Measurements from ENCODE around the gene SLF2. TPM values are rescaled to one million over a fixed set of nuclear protein-coding genes. Genes with fewer than 3 reads are reported as not detected.
"Not testable (repeated sequence)": the region's sequence is repeated elsewhere in the genome, so short reads cannot be mapped to it uniquely, and the experiment has no call there.

SLF2 gene
- polyA plus RNA-seq, 3 donors: 29.7 to 32.9 (median 30.9) TPM

DNA sequence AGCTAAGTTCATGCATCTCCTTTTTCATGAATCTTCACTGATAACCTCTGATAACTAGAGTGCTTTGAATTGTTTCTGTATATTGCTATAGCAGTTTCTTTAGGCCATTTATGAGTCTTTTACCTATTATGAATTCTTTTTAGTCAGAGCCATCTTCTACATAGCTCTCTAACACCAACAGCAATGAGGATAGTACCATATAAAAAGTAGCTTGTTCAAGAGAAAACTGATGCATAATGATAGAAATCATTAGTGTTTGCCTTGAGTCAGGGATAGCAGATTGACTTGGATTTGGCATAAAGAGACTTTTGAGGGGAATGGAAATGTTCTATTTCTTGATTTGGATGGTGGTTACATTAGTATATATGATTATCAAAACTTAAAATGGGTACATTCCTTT, 30.7 kb downstream of the SLF2 start:
- DNase-seq (ENCODE audit: low read depth in 3 of 3, low spot score in 2 of 3): no peak

DNA sequence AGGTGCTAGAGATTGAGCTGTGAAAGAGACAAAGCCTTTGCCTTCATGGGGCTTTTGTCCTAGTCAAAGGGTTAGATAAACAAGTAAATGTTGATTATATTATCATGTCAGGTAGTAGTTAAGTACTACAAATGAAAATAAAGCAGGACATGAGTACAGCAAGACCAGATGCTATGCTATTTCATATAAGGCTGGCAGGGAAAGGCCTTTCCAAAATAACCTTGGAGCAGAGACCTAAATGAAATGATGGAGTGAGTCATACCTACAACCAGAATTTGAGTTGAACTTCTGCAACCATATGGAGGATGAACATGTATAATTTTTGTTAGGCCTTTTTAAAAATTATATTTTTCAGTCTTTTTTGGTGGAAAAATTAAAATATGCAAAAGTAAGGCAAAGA, 33.0 kb downstream of the SLF2 start:
- no peak for DNase-seq (ENCODE audit: low read depth in 3 of 3, low spot score in 2 of 3)

DNA sequence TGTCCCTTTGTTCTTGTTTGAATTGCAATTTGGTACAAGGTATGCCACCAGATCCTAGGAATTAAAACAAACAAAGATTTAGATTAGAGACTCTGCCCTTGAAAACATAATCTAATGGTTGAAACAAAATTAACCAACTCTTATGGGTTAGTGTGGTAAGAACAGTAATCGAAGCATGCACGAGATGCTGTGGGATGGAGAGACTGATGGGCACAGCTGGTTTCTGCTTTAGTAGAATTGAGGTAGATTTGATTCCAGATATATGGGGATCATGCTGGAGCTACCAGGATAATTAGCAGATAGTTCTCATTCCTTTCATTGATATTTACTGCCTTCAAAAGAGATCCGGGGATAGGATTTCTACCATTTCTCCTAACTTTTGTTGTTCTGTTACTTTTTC, 36.2 kb downstream of the SLF2 start:
- no peak for DNase-seq (ENCODE audit: low read depth in 3 of 3, low spot score in 2 of 3)

DNA sequence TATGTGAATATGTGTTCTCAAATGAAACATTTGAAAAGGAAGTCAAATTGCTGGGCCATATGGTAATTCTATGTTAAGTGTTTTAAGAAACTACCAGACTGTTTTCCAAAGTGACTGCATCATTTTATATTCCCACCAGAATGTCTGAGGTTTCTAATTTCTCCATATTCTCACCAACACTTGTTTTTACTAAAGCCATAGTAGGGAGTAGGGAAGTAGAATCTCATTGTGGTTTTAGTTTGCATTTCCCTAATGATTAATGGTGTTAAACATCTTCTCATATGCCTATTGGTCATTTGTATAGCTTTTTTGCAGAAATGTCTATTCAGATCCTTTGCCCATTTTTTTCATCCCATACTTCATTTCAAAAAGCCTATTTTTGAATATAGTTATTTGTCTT, 47.5 kb downstream of the SLF2 start:
- no peak for DNase-seq (ENCODE audit: low read depth in 3 of 3, low spot score in 2 of 3)

DNA sequence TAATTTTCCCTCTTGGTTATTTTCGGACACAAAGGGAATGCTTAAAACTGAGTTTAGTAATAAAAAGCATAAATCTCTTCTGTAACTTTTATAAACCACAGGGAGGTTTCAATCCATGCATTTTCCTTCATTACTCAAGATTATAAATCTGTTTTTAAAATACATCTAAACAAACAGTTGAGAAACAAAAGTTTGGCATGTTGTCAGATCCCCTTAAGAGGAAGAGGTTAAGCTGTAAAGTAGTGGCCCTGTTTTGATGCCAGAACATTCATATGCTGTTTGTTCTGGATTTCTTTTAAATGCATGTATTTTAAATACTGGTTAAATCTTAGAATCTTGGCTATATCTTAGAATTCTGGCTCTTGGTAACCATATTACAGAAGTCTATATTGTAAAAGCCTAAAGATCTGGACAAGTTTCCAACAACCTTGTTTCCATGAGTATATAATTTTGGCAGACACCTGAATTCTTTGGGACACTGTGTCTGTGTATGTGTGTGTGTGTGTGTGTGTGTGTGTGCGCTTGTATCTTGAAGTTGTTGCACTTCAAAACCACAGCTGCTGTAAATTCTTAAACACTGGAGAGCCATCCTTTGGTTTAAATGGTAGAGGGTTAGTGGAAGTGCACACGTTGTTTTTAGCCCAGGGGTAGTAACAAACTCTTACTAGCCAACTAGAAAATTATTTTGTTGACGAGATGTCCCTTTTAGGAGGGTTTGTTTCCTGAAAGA, 49.8 kb downstream of the SLF2 start:
- no peak for DNase-seq (ENCODE audit: low read depth in 3 of 3, low spot score in 2 of 3)

DNA sequence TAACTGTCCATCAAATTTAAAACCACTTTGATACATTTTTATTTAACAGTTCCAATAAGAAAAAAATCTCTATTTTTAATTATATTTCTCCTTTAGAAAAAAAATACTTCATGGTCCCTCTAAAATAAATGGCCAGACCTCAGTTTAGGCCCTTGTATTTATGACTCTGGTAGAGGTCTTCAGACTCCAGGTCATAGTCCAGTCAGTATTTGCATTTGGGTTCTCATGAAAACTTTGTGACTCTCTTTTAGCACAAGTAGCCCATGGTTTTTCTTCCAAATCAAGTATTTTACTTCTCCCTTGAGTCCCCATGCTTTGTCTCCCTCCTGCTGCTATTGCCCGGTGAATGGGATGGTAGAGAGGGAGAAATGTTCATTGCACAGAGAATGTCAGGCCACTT, 51.1 kb downstream of the SLF2 start:
- DNase-seq (ENCODE audit: low read depth in 3 of 3, low spot score in 2 of 3): no peak

DNA sequence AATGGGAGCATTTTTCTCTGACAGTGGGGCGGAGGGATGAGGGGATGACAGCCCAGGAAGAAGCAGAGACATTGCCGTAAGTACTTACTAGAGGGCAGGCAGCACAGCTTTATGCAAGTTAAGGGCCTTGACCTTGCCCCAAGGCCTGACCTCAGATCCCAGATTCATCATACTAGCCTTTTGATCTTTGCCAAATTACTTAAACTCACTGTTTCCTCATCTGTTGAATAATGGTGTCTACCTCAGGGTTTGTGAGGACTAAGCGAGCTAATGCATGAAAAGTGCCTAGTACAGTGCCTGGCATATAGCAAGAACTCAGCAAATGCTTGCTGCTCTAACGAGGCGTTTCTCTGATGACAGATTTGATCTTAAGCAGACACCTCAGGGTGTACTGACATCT, 53.1 kb downstream of the SLF2 start:
- no peak for DNase-seq (ENCODE audit: low read depth in 3 of 3, low spot score in 2 of 3)

DNA sequence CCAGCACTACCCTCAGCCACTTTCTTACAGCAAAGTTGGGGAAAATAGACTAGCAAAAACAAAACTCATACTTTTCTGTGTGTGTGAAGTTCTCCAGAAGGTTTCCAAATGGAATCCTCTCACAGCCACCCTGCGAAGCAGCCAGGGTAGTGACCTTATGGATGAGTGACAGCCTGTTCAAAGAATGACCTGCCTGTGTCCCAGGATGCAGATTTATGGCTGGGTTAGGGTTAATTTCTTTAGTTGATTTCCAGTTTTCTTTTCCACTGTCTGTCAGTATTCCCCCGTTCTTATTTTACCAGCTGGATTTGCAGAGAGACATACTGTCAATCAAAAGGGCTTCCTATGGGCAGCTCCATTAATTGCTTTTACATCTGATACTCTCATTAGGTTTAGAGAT, 54.1 kb downstream of the SLF2 start:
- DNase-seq (ENCODE audit: low read depth in 3 of 3, low spot score in 2 of 3): no peak

DNA sequence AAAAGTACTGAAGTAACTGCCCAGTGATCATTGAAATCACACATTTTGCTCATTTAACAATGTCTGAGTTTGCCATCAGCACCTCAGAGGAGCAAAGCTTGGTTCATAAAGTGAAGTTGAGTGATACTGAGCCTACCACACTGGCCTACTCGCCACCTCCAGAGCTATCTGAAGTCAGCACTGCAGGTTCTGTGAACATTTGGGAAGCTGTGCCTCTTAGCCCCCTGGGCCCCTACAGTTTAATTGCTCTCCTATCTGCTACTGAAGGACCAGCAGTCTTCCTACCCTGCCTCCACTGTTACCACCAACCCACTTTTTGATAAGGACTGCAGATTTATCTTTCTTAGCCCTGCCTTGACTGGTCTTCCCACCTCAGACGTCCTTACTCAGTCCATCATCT, 54.6 kb downstream of the SLF2 start:
- DNase-seq (ENCODE audit: low read depth in 3 of 3, low spot score in 2 of 3): no peak

DNA sequence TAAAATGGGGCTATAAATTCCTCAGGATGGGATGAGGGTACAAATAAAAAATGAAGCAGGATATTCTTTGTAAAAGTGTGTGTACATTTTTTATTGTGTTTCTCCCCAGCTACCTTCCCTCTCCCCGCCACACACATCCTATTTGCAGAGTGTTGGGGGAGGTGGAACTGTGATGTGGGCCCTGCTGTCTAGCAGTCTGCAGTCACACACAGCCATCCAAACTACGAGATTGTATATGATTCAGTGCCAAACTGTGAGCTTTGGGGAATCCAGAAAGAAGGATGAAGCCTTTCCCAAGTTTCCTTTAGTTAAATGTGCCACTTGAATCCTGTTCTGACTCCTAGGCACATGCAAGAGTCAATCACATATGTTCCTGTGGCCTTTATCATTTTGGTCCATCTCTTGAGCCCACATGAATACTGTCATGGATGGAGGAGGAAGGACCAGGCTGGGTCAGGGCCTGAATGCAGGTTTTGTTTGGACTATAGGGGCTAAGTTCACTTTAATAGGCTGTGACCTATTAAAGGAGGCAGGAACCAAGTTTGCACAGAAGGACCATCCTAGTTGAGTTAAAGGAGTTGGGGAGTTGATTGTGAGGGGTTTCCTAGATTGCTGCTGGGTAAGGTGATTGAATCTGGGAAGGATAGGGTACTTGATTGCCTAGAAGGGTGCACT, 55.4 kb downstream of the SLF2 start:
- no peak for DNase-seq (ENCODE audit: low read depth in 3 of 3, low spot score in 2 of 3)

DNA sequence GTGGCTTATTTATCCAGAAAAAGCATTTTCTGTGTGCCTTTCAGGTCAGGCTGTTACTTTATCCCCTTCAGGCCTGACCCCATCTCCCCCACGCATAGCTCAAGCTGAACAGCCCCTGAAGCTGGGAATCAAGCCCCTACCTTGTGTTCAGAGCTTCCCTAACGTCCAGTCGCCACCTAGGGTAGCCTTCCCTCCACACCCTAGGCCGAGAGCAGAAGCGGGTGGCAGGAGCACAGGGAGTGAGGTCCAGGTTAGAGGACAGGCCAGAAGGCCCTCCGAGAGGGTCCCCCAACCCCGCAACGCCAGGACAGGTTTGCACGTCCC, 56.1 kb downstream of the SLF2 start:
- no peak for DNase-seq (ENCODE audit: low read depth in 3 of 3, low spot score in 2 of 3)

DNA sequence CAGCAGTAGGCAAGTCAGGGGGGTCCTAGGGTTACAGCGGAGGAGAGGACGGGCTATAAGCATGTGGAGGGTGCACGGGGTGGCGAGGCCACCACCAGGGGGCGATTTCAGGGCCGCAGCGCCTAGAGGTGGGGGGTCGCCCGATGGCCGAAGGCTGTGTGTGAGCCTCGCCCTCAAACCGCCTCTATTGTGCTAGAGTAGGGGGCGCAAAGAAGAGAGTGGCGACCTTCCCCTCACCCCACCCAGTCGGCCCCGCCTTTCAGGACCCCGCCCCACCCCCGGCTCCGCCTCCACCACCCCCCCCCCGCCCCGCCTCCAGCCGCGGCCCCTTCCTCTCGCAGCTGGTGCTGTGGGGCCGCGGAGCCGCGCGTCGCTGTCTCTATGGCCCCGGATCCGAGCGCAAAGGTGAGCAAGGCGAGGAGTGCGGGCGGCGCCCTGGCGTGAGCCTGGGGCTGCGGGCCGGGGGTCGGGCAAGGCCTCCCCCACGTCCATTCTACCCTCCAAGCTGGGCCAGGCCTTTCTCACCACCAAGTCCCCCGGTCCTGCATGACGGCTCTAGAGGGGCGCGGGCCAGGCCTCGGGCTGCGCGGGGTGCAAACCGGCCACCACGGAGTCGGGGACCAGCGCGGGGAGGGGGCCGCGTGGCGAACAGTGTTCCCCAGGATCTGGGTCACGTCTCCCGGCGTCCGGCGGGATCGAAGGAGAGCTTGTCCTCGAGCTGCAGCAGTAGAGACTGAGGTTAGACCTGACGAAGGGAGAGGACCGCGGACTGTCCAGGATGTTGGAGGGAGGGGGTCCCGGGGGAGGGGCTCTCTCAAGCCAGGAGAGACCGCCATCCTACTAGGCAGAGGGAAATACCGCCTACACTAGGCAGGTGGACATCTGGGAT, 56.7 kb downstream of the SLF2 start, which contains the start of gene SEMA4G:
Gene SEMA4G (plus strand): TSS at position 318 of the 889 bp plus-strand sequence. CDS start 3,409 bp downstream, outside the sequence.
- DNase-seq (ENCODE audit: low read depth in 3 of 3, low spot score in 2 of 3): no peak

DNA sequence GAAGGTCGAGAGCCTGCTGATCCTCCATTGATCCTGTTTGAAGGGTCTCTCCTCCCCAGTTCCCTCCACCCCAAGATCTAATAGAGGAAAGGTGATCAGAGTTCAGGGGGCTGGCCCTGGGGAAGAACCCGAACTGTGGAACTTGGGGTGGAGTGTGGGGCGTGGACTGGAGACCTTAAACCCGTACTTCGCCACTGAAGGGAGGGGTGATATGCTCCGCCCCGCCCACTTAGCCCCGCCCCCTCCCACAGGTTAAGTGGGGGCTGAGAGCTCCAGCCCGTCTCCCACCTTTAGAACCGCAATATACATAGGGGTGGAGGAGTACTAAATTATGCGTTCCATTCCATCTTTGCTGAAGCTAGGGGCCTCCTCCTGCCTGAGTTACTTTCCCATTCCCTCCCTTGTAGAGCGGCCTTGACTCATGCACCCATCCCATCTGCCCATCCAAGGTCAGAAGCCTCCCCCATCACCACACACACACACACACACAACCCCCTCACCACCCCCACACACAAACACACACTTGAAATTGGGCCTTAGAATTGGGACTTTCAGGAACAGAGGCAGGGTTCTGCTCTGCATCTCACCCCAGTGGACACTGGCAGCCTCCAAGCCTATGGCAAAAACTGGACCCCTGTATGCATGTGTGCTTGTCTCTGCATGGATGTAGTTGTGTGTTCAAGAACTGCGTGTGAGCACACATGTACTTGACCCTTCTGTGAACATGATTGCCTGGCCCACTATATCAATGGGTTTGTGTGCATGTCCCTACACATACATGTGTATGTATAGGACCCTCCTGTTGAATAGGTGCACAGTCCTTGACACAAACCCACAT, 57.5 kb downstream of the SLF2 start:
- no peak for DNase-seq (ENCODE audit: low read depth in 3 of 3, low spot score in 2 of 3)

DNA sequence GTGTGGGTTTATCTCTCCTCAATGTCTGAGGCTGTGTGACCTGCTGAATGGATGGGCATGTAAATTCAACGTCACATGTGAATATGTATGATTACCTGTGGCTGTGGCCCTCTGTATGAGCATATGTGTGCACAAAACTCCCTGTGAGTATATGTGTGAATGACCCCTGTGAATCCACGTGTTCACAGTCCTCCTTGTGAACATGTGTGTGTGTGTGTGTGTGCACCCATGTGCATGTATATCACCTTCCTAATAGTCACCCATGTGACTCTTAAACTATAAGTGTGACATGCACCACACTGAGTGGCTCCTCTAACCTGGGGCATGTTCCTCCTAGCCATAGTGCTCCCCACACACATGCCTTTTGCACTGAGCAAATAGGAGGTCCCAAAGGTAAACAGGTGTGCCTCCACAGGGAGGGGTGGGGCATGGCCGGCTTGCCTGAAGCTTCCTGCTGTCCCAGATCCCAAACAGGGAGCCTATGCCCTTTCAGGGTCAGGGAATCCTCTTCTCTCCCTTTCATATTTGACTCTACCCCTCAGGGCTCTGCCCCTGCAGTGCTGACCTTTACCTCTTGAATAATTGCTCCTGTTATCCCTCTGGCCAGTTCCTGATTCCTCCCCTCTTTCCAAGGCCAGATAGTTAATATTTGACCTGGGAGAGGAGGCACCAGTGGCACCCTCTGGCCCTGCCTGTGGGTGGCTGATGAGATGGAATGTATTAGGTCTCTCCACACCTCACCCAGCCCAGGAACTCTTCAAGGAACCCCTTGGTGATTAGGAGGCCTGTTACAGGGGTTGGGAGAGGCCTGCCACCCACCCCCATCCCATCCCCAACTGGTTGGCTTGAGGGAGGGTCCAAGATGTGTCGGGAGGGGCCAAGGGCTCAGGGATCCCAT, 58.4 kb downstream of the SLF2 start:
- no peak for DNase-seq (ENCODE audit: low read depth in 3 of 3, low spot score in 2 of 3)

DNA sequence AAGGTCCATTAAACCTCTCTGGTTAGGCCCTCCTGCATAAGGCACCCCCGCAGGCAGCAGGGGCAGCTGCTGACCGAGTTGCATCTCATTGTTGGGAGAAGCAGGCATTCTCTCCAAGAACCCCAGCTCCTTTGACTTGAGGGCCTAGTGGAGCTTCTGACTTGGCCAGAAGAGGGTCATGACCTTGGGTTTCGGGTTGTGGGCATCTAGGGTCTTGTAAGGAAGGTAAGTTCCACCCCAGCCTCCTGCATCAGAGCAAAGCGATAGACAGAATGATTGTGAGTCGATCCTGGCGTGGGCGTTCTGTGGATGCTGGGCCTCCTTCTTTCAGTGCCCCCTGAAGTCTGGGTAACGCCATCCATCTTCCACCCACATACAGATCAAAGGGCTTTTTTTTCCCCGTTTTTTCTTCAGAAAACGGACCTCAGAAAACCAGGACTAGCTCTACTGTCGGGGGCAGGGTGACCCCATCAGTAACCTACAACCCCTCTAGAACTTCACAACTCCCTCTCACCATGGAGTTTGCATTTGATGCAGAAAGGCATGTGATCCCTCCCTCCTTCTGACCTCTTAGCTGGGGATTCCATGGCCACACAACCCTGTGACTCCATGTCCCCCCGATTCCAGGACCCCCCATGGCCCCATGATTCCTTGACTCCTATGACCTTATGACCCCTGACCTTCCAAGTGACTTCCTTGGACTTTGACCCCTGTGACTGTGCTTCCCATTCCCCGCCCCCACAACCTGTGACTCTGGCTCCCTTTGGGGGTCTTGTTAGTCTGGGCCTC, 59.5 kb downstream of the SLF2 start:
- no peak for DNase-seq (ENCODE audit: low read depth in 3 of 3, low spot score in 2 of 3)

DNA sequence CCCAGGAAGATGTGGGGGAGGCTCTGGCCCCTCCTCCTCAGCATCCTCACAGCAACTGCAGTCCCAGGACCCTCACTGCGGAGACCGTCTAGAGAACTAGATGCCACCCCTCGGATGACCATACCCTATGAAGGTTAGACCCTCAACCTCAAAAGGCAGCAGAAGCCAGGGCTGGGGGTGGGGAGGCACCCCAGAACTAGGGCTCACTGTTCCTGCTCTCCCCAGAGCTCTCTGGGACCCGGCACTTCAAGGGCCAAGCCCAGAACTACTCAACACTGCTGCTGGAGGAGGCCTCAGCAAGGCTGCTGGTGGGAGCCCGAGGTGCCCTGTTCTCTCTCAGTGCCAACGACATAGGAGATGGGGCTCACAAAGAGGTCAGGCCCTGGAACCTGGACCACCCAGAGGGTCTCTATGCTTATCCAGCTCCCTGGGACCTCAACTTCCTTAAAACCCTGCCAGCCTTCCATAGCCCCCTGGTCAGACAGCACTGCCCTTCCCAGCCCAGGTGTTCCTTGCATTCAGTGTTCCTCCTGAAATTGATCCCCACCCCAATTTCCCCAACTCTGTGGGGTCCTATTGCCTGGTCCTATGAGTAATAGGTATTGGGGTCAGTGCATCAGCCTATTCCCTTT, 60.3 kb downstream of the SLF2 start:
- no peak for DNase-seq (ENCODE audit: low read depth in 3 of 3, low spot score in 2 of 3)

DNA sequence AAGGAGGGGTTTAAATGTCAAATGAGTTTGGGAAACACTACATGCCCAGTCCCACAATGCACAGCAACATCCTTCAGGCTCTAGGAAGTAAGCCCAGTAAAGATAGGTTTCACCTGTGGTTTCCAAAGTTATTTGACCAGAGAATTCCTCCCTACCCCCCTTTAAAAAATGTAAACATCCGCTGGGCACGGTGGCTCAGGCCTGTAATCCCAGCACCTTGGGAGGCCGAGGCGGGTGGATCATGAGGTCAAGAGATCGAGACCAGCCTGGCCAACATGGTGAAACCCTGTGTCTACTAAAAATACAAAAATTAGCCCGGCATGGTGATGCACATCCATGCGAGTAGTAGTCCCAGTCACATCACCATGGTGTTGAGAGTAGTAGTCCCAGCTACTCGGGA, 62.6 kb downstream of the SLF2 start:
- not testable (repeated sequence) for DNase-seq (ENCODE audit: low read depth in 3 of 3, low spot score in 2 of 3)

DNA sequence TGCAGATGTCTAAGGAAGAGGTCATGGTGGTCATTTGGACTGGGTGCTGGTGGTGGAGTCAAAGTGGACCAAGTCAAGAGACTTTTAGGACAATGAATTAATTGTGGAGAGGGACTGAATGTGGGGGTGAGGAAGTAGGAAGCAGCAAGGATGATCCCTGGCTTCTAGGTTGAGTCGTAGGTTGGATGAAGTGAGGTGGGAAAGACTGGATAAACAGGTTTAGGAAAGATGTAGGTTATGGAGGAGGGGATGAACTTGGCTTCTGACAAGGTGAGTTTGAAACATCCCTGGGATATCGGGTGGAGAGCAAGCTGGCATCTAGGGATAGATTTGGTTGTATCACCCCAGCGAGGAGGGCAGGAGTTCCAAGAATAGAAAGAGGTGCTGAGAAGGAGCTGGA, 64.1 kb downstream of the SLF2 start:
- DNase-seq (ENCODE audit: low read depth in 3 of 3, low spot score in 2 of 3): no peak
